Sigmoid colon (tissue), 7 donors: ENCODE measurements around the gene MRGPRD. TPM values are rescaled to one million over a fixed set of nuclear protein-coding genes. Genes with fewer than 3 reads are reported as not detected.

Source experiments
- DNase-seq: peaks from one replicate; pipeline ENCODE4 v3.0.0-alpha.2; 2019
- H3K27ac ChIP-seq, 4 donors: fragments of 200-600 bp; sonication (generic); one replicate each; pipeline ENCODE4 v1.5.1; 2016 to 2019; ENCODE audit warnings: mild to moderate bottlenecking in 1 of 4
- H3K27me3 ChIP-seq, 3 donors: fragments of 200-600 bp; sonication (generic); one replicate each; pipeline ENCODE4 v1.5.1; 2019; ENCODE audit warnings: mild to moderate bottlenecking in 1 of 3
- H3K36me3 ChIP-seq, 4 donors: fragments of 200-600 bp; sonication (generic); one replicate each; pipeline ENCODE4 v1.5.1; 2016 to 2019
- H3K4me1 ChIP-seq, 4 donors: fragments of 200-600 bp; sonication (generic); one replicate each; pipeline ENCODE4 v1.5.1; 2017 to 2019
- H3K4me3 ChIP-seq, 4 donors: fragments of 200-600 bp; sonication (generic); one replicate each; pipeline ENCODE4 v1.5.1; 2017 to 2019; ENCODE audit warnings: mild to moderate bottlenecking in 2 of 4, moderate library complexity in 1 of 4
- H3K9me3 ChIP-seq, 4 donors: fragments of 200-600 bp in 3 of 4; sonication (generic) in 3 of 4; one replicate each; pipeline versions ENCODE4 v1.5.1 to v1.6.1; 2013 to 2019
- EP300 ChIP-seq, 4 donors: sonication (generic); formaldehyde crosslinking; IDR thresholded peaks; one replicate each; pipeline ENCODE4 v1.6.1; 2017; ENCODE audit warnings: antibody characterized with exemption in 4 of 4
- POLR2A ChIP-seq, 2 donors: fragments of 450-650 bp; IDR thresholded peaks; one replicate each; pipeline ENCODE4 v1.6.1; 2016; ENCODE audit warnings: antibody characterized with exemption in 2 of 2, mild to moderate bottlenecking in 2 of 2, moderate library complexity in 2 of 2
- POLR2AphosphoS5 ChIP-seq, 4 donors: sonication (generic); formaldehyde crosslinking; IDR thresholded peaks; one replicate each; pipeline ENCODE4 v1.6.1; 2017; ENCODE audit warnings: antibody characterized with exemption in 4 of 4
- WGBS, 2 donors: extraction: QIAGEN DNeasy Blood & Tissue Kit; methylation state at CpG; one replicate each; pipeline ENCODE4 v1.1.7; 2013; 5-methylcytosine and 5-hydroxymethylcytosine counted together
- intact Hi-C: fragments of 100-400 bp; cut with DNase I; formaldehyde crosslinking; loops from one replicate; pipeline ENCODE4 v1.15.1; 2023
- polyA plus RNA-seq, 3 donors: library from polyadenylated mRNA; stranded (reverse); fragments of 200-250 nt; gene quantifications; one replicate each; pipeline ENCODE4 v1.2.3, GENCODE V29; 2013
- total RNA-seq, 4 donors: library from RNA; depleted of rRNA; stranded (reverse); fragments of >200 nt; gene quantifications; one replicate each; pipeline ENCODE4 v1.1.0, GENCODE V29; 2016
- TF ChIP-seq, protein P1 (sequence below), 4 experiments: fragments of 450-650 bp in 3 of 4; fragments of 200-600 bp in 1 of 4; IDR thresholded peaks; one replicate each; pipeline ENCODE4 v1.5.1; 2016 to 2019; ENCODE audit warnings: antibody characterized with exemption in 4 of 4, mild to moderate bottlenecking in 3 of 4, moderate library complexity in 2 of 4
- donor health status: healthy with polysubstance abuse.
- donor health status: Bipolar disorder and iron deficiency.
- donor health status: healthy.

The MRGPRD gene
- total and polyA plus RNA-seq, 7 donors, result 1.9 to 2.2 (median 2.1) TPM; not detected in 4

DNA sequence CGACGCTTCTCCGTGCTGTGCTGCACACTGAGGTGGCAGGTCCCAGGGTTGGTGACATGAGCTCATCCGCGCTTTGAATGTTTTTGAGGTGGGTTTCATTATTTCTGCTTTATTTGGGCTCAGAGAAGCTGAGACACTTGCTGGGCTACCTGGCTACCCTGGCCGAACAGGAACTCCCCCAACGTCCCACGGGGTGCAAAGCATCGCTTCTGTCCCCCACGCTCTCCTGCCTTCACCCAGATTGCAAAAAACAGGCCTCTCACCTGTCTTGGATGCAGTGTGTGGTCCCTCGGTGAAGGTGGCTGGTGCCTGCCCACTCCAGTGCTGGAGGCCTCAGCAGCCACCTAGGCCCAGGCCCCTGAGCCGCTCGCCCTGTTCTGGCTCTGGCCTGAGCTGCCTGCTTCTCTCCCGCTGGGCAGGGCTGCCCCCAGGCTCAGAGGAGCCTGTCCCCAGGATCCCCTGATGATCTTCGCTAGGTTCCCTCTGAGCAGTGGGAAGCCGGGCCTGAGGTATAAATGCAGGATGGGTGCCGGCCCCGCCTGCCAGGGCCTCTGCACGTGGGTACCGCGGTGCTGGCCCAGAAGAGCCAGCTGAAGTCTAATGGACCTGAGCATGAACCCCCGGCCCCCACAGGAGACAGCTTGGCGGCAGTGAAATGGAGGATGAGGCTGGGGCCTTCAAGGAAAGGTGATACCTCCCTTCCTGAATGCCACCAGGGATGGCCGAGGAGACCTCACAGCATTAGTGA lies 15.8 kb upstream of the MRGPRD start:
- Histone ChIP-seq H3K36me3 (no peaks in the 10 kb centered on the region), H3K4me3 (no peak overlapping the region), H3K9me3 (no peaks in the 10 kb centered on the region), H3K27me3 (no peaks in the 10 kb centered on the region), H3K4me1 (peaks cover 0 to 41% (median 39%) of the 10 kb centered on the region in 4 donors), H3K27ac (peak overlapping the region in 2 of 4 donors; percentile 98 to 100)
- 95 to 96% methylated on average over 24 of the region's 24 CpGs for WGBS, 2 donors
- intact Hi-C loops, result no loop called here
- DNase-seq, result peak; percentile 62
- no peak for TF ChIP-seq POLR2AphosphoS5 (IDR thresholded peaks at IDR 0.05)
- TF ChIP-seq, protein P1, sequence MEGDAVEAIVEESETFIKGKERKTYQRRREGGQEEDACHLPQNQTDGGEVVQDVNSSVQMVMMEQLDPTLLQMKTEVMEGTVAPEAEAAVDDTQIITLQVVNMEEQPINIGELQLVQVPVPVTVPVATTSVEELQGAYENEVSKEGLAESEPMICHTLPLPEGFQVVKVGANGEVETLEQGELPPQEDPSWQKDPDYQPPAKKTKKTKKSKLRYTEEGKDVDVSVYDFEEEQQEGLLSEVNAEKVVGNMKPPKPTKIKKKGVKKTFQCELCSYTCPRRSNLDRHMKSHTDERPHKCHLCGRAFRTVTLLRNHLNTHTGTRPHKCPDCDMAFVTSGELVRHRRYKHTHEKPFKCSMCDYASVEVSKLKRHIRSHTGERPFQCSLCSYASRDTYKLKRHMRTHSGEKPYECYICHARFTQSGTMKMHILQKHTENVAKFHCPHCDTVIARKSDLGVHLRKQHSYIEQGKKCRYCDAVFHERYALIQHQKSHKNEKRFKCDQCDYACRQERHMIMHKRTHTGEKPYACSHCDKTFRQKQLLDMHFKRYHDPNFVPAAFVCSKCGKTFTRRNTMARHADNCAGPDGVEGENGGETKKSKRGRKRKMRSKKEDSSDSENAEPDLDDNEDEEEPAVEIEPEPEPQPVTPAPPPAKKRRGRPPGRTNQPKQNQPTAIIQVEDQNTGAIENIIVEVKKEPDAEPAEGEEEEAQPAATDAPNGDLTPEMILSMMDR (IDR thresholded peaks at IDR 0.05), result no peak
- TF ChIP-seq EP300 (IDR thresholded peaks at IDR 0.05), result no peak
- no peak for TF ChIP-seq POLR2A (IDR thresholded peaks at IDR 0.05)

DNA sequence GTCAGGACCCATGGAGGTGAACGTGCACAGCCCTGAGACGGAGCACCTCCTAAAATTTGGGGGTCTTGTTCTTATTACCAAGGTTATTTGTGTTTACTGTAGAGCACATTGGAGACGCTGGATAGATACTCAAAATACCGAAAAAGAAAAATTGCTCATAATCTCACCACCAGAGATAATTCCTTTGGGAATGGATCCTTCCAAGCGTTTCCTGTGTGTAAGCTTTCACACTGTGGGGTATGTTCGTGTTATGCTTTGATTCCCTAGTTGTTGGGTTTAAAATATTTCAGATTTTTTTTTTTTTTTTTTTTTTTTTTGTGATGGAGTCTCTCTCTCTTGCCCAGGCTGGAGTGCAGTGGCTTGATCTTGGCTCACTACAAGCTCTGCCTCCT lies 14.1 kb upstream of the MRGPRD start:
- TF ChIP-seq, protein P1 (IDR thresholded peaks at IDR 0.05), result no peak
- no peak for TF ChIP-seq POLR2A (IDR thresholded peaks at IDR 0.05)
- TF ChIP-seq EP300 (IDR thresholded peaks at IDR 0.05), result no peak
- no peak for TF ChIP-seq POLR2AphosphoS5 (IDR thresholded peaks at IDR 0.05)
- H3K27me3 ChIP-seq, result no peaks in the 10 kb centered on the region
- intact Hi-C loops, result no loop called here
- no peak for DNase-seq
- H3K36me3 ChIP-seq, result no peaks in the 10 kb centered on the region
- H3K4me3 ChIP-seq, result no peak overlapping the region
- H3K9me3 ChIP-seq, result no peaks in the 10 kb centered on the region
- peaks cover 0 to 26% (median 24%) of the 10 kb centered on the region in 4 donors for H3K4me1 ChIP-seq
- WGBS, 2 donors, result 77 to 81% methylated on average over 6 of the region's 6 CpGs
- H3K27ac ChIP-seq, result no peak overlapping the region

DNA sequence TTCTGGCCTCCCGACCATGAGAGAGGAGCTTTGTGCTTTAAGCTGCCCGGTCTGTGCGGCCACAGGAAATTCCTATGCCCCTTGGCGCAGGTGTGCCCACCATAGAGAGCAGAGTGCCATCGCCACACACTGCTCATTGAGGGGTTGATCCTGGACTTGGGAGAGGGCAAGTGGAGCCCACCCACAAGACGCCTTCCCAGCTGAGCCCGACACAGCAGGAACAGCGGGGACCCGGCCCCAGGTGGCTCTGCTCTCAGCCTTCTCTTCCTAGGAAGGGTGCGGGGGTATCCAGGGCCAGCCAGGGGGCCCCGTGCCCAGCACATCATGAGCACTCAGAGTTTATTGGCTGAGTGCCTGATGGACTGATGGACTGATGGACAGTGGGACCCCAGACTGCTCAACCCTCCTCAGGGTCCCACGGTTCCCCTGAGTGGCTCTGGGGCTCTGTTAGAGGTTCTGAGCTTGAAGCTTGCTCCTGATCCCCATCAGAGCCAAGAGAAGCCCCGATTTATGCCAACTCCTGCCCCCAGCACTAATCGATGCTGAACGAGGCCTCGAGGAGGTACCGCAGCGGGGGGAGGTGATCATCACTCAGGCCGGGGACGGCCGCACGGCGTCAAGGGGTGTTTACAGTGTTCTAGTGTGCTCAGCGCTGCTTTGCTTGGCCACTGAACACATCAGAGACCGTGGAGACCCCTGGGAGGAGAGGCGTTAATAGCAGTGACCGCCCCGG lies 13.5 kb upstream of the MRGPRD start:
- Histone ChIP-seq H3K27ac (no peak overlapping the region), H3K9me3 (no peaks in the 10 kb centered on the region), H3K36me3 (no peaks in the 10 kb centered on the region), H3K4me1 (peaks cover 0 to 20% (median 18%) of the 10 kb centered on the region in 4 donors), H3K27me3 (no peaks in the 10 kb centered on the region), H3K4me3 (no peak overlapping the region)
- TF ChIP-seq POLR2A (IDR thresholded peaks at IDR 0.05) (no peak), EP300 (IDR thresholded peaks at IDR 0.05) (no peak), POLR2AphosphoS5 (IDR thresholded peaks at IDR 0.05) (no peak)
- TF ChIP-seq, protein P1 (IDR thresholded peaks at IDR 0.05), result no peak
- DNase-seq, result peak; percentile 64
- intact Hi-C loops, result no loop called here
- 82 to 84% methylated on average over 28 of the region's 28 CpGs for WGBS, 2 donors

DNA sequence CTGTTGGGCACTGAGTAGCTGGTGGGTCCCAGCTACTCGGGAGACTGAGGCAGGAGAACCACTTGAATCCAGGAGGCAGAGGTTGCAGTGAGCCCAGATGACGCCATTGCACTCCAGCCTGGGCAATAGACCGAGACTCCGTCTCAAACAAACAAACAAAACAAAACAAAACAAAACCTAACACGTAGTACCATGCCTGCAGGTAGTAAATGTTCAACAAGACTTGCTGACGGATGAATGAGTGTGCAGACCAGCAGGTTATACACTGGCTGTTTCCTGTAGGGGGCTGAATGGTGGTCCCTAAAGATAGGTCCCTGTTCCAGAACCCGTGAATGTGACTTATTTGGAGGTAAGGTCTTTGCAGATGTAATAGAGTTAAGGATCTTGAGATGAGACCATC lies 12.8 kb upstream of the MRGPRD start:
- no peaks in the 10 kb centered on the region for H3K36me3 ChIP-seq
- no peak overlapping the region for H3K4me3 ChIP-seq
- H3K4me1 ChIP-seq, result peaks cover 0 to 12% (median 10%) of the 10 kb centered on the region in 4 donors
- no peaks in the 10 kb centered on the region for H3K9me3 ChIP-seq
- intact Hi-C loops, result no loop called here
- WGBS, 2 donors, result 29 to 72% methylated on average over 7 of the region's 7 CpGs
- no peak overlapping the region for H3K27ac ChIP-seq
- no peak for TF ChIP-seq EP300 (IDR thresholded peaks at IDR 0.05)
- DNase-seq, result no peak
- no peaks in the 10 kb centered on the region for H3K27me3 ChIP-seq

DNA sequence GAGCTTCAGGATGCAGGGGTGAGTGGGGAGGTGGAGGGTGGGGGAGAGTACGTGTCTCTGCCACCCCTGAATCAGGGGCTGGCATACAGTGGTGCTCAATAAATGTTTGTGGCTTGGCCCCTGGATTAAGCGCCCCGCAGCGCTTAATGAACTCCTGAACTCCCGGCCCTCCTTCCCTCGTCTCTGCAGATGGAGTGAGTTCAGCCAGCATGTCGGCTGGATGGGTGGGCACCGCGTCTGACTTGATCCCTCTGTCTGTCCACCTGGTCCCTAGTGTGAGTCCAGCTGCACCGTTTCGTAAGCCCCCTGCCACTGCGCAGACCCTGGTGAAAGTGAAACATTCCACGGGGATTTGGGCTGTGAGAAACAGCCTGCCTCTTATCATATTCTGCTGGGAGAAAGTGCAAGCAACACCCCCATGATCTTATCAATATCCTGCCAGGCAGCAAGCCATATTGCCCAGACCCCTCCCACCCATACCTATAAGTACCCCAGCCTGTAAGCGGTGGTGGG lies 12.0 kb upstream of the MRGPRD start:
- no peak overlapping the region for H3K4me3 ChIP-seq
- WGBS, 2 donors, result 56 to 70% methylated on average over 14 of the region's 14 CpGs
- no peak overlapping the region for H3K27ac ChIP-seq
- intact Hi-C loops, result no loop called here
- no peaks in the 10 kb centered on the region for H3K36me3 ChIP-seq
- peaks cover 0 to 5% (median 3%) of the 10 kb centered on the region in 4 donors for H3K4me1 ChIP-seq
- DNase-seq, result peak; percentile 41
- no peaks in the 10 kb centered on the region for H3K27me3 ChIP-seq
- H3K9me3 ChIP-seq, result no peaks in the 10 kb centered on the region
- TF ChIP-seq EP300 (IDR thresholded peaks at IDR 0.05), result no peak
- TF ChIP-seq, protein P1 (IDR thresholded peaks at IDR 0.05), result no peak
- no peak for TF ChIP-seq POLR2AphosphoS5 (IDR thresholded peaks at IDR 0.05)
- no peak for TF ChIP-seq POLR2A (IDR thresholded peaks at IDR 0.05)
